Esophagus (tissue), 2 donors: ENCODE measurements around the gene HECW1. TPM values are rescaled to one million over a fixed set of nuclear protein-coding genes. Genes with fewer than 3 reads are reported as not detected.
"Not testable (repeated sequence)": the region's sequence is repeated elsewhere in the genome, so short reads cannot be mapped to it uniquely, and the experiment has no call there.

Experiments used
- H3K27ac ChIP-seq, 2 donors: one replicate each; pipeline ENCODE4 v1.5.1; 2013; ENCODE audit warnings: low read depth in 2 of 2, mild to moderate bottlenecking in 2 of 2, inconsistent platforms in 1 of 2, low read length in 1 of 2, moderate library complexity in 1 of 2
- H3K27me3 ChIP-seq, 2 donors: one replicate each; pipeline ENCODE4 v1.6.1; 2013; ENCODE audit warnings: low read length in 2 of 2, control low read depth in 1 of 2, mild to moderate bottlenecking in 1 of 2; ENCODE audit not compliant: insufficient read depth in 2 of 2, control insufficient read depth in 1 of 2
- H3K36me3 ChIP-seq, 2 donors: one replicate each; pipeline ENCODE4 v1.6.1; 2013; ENCODE audit warnings: low read length in 1 of 2; ENCODE audit not compliant: control insufficient read depth in 2 of 2, insufficient read depth in 2 of 2
- H3K4me1 ChIP-seq, 2 donors: one replicate each; pipeline ENCODE4 v1.6.1; 2013; ENCODE audit warnings: low read length in 1 of 2; ENCODE audit not compliant: control insufficient read depth in 2 of 2, insufficient read depth in 2 of 2
- H3K4me3 ChIP-seq, 2 donors: one replicate each; pipeline ENCODE4 v1.5.1; 2013; ENCODE audit warnings: low read length in 2 of 2, mild to moderate bottlenecking in 2 of 2, low read depth in 1 of 2, moderate library complexity in 1 of 2
- H3K9me3 ChIP-seq, 2 donors: one replicate each; pipeline ENCODE4 v1.6.1; 2013; ENCODE audit warnings: mild to moderate bottlenecking in 2 of 2, low read depth in 1 of 2, low read length in 1 of 2, moderate library complexity in 1 of 2; ENCODE audit not compliant: control insufficient read depth in 2 of 2, insufficient read depth in 1 of 2
- WGBS, 2 donors: extraction: QIAGEN DNeasy Blood & Tissue Kit; methylation state at CpG; one replicate each; pipeline ENCODE4 v1.1.7; 2013; 5-methylcytosine and 5-hydroxymethylcytosine counted together
- polyA plus RNA-seq, 2 donors: library from polyadenylated mRNA; stranded (reverse); fragments of 200-250 nt; gene quantifications; one replicate each; pipeline ENCODE4 v1.2.3, GENCODE V29; 2013
- donor health status: healthy with polysubstance abuse.
- donor health status: Bipolar disorder and iron deficiency.

Gene HECW1
- polyA plus RNA-seq, 2 donors: 0.11 to 0.47 TPM

GRCh38 chr7:43317075-43317474 lies 204.6 kb downstream of the HECW1 start:
- Histone ChIP-seq H3K27me3 (no peaks in the 10 kb centered on the region), H3K9me3 (no peaks in the 10 kb centered on the region), H3K36me3 (no peaks in the 10 kb centered on the region), H3K27ac (no peak overlapping the region), H3K4me1 (no peaks in the 10 kb centered on the region), H3K4me3 (no peak overlapping the region)
- 75 to 84% methylated on average over 6 of the region's 6 CpGs for WGBS, 2 donors

GRCh38 chr7:43318188-43318770 lies 205.8 kb downstream of the HECW1 start:
- no peak overlapping the region for H3K4me3 ChIP-seq
- H3K27ac ChIP-seq: no peak overlapping the region
- no peaks in the 10 kb centered on the region for H3K9me3 ChIP-seq
- H3K27me3 ChIP-seq: no peaks in the 10 kb centered on the region
- H3K4me1 ChIP-seq: no peaks in the 10 kb centered on the region
- H3K36me3 ChIP-seq: no peaks in the 10 kb centered on the region
- 71 to 76% methylated on average over 3 of the region's 3 CpGs for WGBS, 2 donors

DNA sequence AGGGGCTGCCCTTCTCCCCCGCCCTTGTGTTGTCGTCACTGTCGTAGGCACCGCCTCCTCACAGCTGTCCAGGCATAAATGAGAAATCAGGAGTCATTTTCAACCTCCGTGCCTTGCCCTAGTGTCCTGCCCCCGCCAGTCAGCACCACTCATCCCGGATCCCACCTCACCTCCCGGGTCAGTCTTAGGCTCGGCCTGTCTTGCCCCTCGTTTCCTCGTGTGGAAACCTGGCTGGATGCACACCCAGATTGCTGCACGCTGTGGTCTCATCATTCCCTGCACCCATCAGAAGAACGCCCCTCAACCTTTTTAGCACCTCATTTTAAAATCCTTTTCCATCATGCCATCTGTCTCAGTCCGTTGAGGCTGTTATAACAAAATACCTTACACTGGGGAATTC lies 213.1 kb downstream of the HECW1 start:
- WGBS, 2 donors: 81% methylated on average over 14 of the region's 14 CpGs
- Histone ChIP-seq H3K36me3 (no peaks in the 10 kb centered on the region), H3K27ac (no peak overlapping the region), H3K4me1 (peaks cover 0 to 4% of the 10 kb centered on the region in 2 donors), H3K4me3 (no peak overlapping the region), H3K27me3 (no peaks in the 10 kb centered on the region), H3K9me3 (no peaks in the 10 kb centered on the region)

GRCh38 chr7:43328336-43328735 lies 215.9 kb downstream of the HECW1 start:
- no peaks in the 10 kb centered on the region for H3K27me3 ChIP-seq
- no peaks in the 10 kb centered on the region for H3K36me3 ChIP-seq
- no peaks in the 10 kb centered on the region for H3K9me3 ChIP-seq
- peaks cover 0 to 4% of the 10 kb centered on the region in 2 donors for H3K4me1 ChIP-seq
- H3K27ac ChIP-seq: no peak overlapping the region
- no peak overlapping the region for H3K4me3 ChIP-seq
- WGBS, 2 donors: 83 to 88% methylated on average over 9 of the region's 9 CpGs

DNA sequence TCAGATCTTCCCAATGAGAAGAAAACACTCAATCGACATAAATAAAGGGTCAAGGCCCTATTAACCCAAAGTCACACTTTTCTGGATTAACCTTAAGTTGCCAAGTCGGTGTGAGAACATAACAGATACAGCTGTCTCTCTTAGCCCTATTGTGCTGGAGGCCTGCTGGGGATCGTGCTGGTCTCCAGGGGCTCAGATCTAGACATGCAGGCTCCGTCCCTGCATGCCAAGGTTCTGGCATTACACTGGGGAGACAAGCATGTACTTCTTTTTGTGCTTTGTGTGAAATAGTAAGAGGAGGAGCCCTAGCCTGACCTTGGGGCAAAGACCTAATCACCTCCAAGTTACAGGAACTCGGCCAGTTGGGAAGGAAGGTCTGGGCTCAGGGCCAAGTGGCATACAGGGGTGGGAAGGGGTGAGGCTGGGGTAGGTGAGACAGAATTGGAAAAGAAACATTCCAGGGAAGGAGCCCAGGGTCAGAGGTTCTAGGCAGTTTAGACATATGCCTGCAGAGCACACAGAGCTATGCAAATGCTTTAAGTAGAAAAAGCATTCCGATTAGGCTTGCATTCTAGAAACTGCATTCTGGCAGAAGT lies 216.4 kb downstream of the HECW1 start:
- no peak overlapping the region for H3K27ac ChIP-seq
- H3K36me3 ChIP-seq: no peaks in the 10 kb centered on the region
- no peaks in the 10 kb centered on the region for H3K9me3 ChIP-seq
- no peaks in the 10 kb centered on the region for H3K27me3 ChIP-seq
- H3K4me1 ChIP-seq: peaks cover 0 to 4% of the 10 kb centered on the region in 2 donors
- H3K4me3 ChIP-seq: no peak overlapping the region
- WGBS, 2 donors: 30 to 35% methylated on average over 6 of the region's 6 CpGs

- H3K27ac ChIP-seq: no peak overlapping the region
- H3K9me3 ChIP-seq: no peaks in the 10 kb centered on the region
- H3K4me1 ChIP-seq: peaks cover 0 to 4% of the 10 kb centered on the region in 2 donors
- no peaks in the 10 kb centered on the region for H3K36me3 ChIP-seq
- 87 to 95% methylated on average over 8 of the region's 8 CpGs for WGBS, 2 donors
- H3K27me3 ChIP-seq: no peaks in the 10 kb centered on the region
- no peak overlapping the region for H3K4me3 ChIP-seq
These were observed 219.8 kb downstream of the HECW1 start for GRCh38 chr7:43332193-43332796.

DNA sequence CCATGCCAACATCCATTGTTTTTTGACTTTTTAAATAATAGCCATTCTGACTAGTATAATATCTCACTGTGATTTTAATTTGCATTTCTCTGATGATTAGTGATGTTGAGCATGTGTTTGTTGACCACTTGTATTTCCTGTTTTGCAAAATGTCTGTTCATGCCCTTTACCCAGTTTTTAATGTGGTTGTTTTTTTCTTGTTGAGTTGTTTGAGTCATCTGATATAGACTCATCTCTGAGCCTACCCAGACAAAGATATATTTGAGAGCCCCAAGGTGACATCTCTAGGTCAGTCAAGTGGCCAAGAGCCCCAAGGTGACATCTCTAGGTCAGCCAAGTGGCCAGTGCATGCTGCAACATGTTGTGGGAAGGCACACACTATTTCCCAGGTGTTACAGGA lies 224.7 kb downstream of the HECW1 start:
- no peak overlapping the region for H3K27ac ChIP-seq
- no peaks in the 10 kb centered on the region for H3K9me3 ChIP-seq
- no peaks in the 10 kb centered on the region for H3K27me3 ChIP-seq
- H3K4me3 ChIP-seq: no peak overlapping the region
- H3K36me3 ChIP-seq: no peaks in the 10 kb centered on the region
- no peaks in the 10 kb centered on the region for H3K4me1 ChIP-seq

DNA sequence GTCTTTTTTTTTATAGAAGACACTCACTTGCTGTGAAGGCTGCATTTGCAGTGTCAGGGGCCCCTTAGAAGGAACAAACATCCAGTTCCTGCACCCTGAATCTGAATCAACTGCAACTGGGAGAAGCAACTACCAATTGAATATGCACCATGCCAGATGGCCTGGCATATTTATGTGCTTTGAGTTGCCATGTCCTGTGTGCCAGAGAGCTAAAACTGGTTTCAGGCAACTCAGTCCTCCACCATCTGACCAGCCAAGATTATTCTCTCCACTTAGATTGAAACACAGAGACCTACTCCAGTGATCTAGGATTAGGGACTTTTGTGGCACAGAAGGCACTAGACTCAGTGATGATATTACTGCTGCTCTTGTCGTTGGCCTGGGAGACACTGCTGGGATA lies 225.4 kb downstream of the HECW1 start:
- WGBS, 2 donors: 81 to 85% methylated on average over 1 of the region's 1 CpG
- Histone ChIP-seq H3K27ac (no peak overlapping the region), H3K36me3 (no peaks in the 10 kb centered on the region), H3K4me3 (no peak overlapping the region), H3K9me3 (no peaks in the 10 kb centered on the region), H3K4me1 (no peaks in the 10 kb centered on the region), H3K27me3 (no peaks in the 10 kb centered on the region)

DNA sequence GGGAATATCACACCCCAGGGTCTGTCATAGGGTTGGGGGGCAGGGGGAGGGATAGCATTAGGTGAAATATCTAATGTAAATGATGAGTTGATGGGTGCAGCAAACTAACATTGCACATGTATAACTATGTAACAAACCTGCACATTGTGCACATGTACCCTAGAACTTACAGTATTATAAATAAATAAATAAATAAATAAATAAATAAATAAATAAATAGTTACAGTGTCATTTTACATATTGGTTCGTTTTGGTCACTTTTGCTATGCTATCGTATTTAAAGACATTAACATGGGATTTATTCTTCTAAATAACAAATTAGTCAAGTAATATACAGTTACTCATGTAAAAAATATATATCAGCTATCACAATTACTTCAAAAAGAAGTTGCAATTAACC lies 228.7 kb downstream of the HECW1 start:
- Histone ChIP-seq H3K4me3 (no peak overlapping the region), H3K36me3 (no peaks in the 10 kb centered on the region), H3K27ac (no peak overlapping the region), H3K9me3 (no peaks in the 10 kb centered on the region), H3K27me3 (no peaks in the 10 kb centered on the region), H3K4me1 (no peaks in the 10 kb centered on the region)
- WGBS, 2 donors: 78 to 87% methylated on average over 2 of the region's 2 CpGs

- H3K4me1 ChIP-seq, H3K27ac ChIP-seq, H3K4me3 ChIP-seq, H3K36me3 ChIP-seq, H3K27me3 ChIP-seq, H3K9me3 ChIP-seq: not testable (repeated sequence)
- WGBS, 2 donors: 82 to 85% methylated on average over 4 of the region's 4 CpGs
These were observed 231.0 kb downstream of the HECW1 start for GRCh38 chr7:43343417-43343816.
